GM19193 (cell line): ENCODE data around the gene ASB16.

ENCODE experiments used
- POLR2A ChIP-seq: IDR thresholded peaks from 4 replicates; pipeline ENCODE4 v1.6.1; 2011; ENCODE audit not compliant: insufficient read depth, insufficient read length; ENCODE audit errors: extremely low read depth

ASB16 gene

DNA sequence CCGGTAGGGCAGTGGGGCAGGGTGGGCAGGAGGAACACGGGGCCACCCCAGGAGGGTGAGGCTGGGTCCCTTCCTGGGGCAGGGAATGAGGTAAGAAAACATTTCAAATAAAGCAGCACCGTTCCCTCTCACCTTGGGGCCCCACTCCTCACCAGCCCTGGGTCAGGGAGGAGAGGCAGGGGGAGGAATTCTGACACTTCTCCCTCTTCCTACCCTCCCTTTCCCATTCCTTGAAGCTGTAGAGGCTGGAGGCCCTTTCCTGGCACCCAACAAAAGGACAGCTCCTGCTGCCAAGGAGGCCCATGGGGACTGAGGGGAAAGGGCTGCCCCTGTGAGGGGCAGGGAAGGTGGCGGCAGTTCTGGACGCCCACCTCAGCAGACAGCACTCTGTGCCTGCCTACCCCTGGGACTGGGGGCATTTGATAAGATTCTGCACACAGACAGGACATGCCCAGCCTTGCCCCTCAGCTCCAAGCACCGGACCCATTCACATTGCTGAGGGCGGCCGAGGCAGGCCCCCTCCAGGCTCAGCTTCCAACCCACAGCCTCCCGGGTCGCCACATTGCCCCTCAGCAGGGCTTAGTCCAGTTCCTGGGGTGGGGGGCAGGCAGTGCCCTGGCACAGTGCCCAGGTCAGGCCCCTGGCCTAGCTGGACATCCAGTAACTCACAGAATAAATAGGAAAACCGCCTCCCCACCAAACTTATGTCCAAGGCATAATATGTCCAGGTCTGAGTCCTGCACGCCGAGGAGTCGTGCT, 23.0 kb downstream of the ASB16 start:
- no peak for TF ChIP-seq POLR2A

DNA sequence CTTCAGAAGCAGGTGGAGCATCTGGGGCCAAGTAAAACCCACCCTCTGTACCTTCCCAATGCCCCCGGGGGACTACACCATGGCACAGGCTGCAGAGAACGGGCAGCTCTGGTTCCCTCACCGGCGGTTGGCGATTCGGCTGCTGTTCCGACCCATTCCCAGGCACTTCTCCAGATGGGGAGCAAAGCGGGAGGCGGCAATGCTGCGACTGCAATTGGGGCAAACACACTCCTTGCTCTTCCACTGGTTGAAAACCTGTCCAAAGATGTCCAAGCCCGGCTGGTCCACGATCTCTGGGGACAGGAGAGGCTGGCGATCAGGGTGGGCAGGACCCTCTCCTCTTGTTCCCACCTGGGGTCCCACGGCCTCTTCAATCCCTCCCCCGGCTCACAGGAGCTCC, 26.6 kb downstream of the ASB16 start:
- no peak for TF ChIP-seq POLR2A

DNA sequence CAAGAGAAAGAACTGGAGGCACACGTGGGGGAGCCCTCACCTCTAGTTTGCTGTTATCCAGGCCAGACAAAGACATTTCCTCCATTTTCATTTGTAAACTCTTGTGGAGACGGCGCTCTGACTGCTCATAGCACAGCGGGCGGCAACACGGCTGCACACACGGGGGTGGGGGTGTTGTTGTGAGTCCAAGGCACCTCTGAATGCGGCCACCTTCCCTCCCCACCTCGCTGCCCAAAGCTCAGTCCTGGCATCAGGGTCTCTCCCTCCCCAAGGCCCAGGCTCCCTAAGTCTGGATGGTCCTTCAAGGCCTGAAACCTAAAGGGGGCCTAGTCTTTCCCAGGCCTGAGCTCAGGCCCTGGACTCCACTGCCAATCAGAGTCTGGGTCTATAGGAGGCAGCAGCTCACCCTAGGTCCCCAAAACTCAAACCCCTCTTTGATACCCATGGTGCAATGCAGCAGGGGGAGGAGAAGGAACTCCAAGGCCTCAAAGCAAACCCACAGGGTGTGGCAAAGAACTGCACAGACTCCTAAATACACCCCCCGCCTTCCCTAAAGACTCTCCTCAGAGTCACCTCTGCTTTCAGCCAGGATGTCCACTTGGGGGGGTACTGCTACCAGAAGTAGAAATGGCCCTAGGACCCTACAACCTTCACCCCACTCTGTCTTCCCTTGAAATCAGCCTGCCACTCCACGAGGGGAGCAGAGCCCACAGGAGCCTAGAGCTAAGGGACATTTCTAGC, 27.6 kb downstream of the ASB16 start:
- no peak for TF ChIP-seq POLR2A

DNA sequence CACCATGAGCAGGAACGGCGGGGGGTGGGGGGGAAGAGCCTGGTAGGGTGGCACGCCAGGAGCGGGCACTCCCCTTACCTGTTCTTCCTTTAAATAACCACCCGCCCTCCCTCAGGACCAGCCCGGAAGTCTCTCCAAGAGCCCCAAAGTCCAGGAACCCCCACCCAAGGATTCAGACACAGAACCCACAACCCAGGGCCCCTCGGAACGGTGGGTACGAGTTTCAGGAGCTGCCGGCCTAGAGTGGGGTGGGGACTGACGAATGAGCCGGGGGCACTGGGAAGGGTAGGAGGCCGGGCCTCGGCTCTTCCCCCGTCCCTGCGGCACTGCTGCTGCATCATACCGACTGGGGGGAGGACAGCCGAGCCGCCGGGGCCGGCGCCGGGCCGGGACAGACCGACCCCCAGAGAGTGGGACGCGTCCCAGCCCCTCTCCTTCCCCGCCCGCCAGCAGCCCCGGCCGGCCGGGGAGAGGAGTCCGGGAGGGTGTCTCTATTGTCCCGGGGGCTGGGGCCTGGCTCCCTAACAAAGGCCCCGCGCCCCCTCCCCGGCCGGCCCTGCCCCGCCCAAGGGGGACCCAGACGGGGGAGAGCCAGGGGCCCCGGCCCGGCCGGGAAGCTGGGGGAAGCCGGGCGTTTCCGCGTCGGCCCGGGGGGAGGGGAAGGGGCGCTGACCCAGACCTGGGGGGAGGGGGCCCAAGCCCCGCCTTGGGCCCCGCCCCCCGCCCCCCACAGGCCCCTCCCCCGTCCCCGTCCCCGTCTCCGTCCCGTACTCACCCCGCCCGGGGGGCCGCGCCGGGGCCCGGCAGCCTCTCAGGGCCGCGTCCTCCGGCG, 28.4 kb downstream of the ASB16 start:
- TF ChIP-seq POLR2A = no peak

DNA sequence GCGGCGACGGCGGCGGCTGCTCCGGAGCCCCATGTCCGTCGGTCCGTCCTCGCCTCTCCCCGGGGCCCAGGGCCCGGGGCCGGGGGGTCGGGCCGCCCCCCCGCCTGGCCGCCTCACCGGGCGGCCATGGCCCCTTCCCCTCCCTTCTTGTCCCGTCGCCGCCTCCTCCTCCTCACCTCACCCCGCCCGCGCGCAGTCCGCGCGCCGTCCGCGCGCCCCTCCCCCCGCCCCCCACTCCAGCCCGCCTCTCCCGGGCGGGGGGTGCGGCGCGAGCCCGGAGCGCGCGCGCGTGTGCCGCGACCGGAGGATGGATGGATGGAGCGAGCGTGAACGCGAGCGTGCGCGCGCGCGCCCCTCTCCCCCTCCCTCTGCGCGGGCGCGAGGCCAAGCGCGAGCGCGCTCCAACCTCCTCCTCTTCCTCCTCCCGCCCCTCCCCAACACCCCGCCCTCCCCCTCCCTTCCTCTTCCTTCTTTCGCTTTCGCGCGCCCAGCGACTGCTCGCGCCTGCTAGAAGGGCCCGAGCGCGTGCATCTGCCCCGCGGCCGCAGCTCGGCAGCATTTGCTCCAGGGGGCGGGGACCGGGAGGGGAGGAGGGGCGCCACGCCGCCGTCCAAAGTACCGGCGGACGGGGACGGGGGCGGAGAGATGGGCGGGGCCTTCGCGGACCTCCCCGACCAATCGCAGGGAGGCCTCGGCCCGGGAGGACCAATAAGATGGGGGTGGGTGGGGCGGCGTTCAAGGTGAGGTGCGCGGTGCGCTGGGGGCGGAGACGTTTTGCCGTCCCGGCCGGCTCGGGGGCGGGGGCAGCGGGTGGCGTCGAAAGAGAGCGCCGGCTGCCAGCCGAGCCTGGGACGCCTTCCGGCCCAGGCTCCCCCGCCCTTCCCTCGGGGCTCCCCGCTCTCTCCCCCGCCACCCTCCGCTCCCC, 29.3 kb downstream of the ASB16 start, which contains the start of gene ATXN7L3:
Gene ATXN7L3, minus strand, starts transcription at position 332 of the 925 bp plus-strand sequence. CDS start 1,814 bp downstream, outside the sequence.
- TF ChIP-seq POLR2A = peak; percentile 55

DNA sequence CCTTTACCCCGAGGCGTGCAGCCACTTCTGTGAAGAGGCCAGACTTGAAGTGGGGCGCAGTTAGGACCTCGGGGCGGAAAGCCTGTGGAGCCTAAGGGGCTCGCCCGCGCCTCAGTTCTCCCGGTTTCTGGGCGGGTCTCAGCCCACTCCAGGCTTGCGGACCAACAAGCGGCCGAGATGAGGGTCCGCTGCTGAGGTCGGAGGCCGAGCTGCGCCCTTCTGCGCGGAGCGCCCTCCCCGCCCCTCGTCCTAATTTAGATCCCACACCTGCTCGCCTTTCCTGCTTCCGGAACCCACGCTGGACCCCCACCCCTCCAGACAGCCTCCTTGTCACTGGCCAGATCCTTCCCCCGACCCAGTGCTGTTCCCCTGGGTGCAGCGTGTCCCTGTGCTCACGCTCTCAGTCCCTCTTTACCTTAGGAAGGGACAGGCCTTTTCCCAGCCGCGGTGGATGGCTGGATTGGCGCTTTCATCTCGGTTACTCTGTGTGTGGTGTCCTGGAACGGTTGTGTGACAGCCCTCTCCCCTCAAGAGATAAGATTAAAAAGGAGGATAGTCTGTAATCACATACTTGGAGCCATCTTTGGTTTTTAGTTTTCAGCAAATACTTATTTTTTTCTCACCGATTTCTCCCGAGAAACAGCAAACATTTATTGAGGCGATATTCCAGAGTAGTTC, 30.1 kb downstream of the ASB16 start:
- peak; percentile 69 for TF ChIP-seq POLR2A

DNA sequence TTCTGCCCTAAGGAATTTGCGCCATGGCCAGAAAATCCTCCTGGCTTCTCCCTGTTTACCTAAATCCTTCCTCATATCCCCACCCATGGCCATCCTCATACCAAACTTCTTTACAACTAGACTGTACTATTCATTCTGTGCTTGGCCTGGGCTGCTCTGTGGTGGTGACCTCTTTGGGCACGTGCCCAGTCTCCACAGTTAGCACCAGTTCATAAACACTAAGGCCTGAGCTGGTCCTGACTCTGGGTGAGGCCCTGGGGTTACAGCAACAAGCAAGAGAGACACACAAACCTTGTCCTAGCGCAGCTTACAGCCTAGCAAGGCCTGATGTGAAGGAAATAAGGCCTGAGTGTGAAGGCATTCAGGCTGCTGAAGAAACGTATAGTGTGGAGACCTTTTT, 32.3 kb downstream of the ASB16 start:
- TF ChIP-seq POLR2A = no peak

DNA sequence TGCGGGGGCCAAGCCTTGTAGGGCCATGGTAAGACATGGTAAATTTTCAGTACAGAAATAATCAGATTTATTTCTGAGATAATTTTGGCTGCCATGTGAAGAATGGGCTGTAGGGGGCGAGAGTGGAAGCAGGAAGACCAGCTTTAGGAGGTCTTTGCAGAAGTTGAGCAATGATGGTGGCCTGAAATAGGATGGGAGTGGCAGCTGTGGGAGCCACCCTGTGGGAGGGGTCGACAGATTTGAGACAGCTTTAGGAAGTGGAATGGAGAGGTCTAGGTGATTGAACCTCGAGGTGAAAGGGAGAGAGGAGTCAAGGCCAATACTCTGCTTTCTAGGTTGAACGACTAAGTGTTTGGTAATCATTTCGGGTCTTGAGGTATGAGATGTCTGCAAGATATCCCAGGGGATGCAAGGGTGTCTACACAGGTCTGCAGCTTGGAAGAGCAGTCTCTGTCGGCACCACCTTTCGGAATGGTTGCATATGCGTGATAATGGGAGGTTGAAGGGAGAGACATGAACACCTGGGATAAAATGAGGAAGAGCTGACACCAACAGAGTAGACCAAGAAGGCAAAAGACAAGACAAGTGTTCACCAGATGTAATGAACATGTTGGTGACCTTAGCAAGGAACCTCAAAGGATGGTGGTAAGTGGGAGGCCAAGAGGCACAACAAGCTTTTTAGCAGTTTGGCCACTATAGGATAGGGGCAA, 33.4 kb downstream of the ASB16 start:
- TF ChIP-seq POLR2A = no peak

DNA sequence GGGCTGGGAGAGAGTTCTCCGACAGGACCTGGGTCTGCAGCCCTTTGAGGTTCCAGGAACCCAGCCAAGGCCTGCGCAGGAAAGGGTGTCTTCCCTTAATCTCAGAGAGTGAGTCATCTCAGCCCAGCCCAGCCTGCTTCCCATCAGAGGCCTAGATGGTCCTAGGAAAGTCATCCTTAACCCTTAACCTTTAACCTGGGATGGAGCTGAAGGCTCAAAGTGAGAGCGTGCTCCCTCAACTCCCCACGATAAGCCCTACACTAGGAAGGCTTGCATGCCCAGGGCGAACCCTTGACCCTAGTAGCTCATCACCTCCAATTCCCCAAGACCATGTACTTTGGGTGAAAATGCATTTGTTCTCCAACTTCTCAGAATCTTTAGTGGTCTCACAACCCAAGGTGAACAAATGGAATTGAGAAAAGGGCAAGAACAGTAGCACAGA, 34.0 kb downstream of the ASB16 start:
- no peak for TF ChIP-seq POLR2A

DNA sequence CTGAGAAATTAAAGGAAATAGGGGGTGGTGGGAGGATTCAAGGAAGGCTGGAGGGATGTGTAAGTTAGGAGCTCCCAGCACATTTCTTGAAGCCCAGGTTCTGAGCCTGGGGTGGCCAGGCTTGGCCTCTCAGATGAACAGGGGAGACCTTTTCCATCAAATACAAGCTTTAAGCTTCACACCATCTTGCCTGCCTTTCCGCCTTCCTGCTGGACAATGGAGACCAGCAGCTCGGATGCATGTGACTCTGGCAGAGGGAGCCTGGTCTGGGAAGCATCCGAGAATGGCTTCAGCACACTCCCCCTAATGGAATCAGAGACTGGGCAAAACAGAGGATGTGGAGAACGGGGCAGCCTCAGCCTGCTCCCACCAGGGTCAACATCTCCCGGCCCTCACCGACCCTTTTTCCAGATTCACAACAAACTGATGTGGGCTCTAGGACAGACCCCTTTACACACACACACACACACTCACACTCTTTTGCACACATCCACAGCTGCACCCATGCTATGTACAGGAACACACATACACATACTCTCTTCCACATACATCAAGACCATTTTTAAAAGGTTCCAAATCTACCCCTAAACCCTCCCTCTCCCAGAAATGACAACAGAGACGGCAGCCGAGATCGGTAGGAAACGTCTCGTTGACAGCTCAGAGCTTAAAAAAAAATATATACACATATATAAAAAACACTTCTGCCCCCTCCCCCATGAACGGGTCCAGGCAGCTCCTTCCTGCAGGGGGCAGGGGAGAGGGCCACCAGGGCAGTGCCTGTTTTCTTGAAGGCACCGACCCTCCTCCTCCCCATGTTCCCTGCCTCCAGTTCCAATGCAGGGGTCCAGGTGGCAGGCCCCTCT, 35.7 kb downstream of the ASB16 start:
- no peak for TF ChIP-seq POLR2A

DNA sequence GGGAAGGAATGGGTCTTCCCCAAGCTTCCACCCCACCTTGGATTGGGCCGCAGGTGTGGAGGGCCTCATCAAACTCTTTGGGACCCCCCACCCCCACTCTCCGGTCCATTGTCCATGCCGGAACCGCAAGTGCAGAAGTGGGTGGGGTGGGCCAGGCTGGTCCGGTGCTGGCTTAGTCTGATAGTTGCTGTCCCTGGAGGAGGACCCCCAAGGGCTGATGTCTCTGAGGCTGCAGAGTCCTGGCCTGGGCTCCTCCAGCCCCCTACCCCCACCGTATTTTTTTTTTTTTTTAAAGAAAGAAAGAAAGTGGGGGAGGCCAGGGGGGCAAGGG, 36.3 kb downstream of the ASB16 start:
- TF ChIP-seq POLR2A = no peak

DNA sequence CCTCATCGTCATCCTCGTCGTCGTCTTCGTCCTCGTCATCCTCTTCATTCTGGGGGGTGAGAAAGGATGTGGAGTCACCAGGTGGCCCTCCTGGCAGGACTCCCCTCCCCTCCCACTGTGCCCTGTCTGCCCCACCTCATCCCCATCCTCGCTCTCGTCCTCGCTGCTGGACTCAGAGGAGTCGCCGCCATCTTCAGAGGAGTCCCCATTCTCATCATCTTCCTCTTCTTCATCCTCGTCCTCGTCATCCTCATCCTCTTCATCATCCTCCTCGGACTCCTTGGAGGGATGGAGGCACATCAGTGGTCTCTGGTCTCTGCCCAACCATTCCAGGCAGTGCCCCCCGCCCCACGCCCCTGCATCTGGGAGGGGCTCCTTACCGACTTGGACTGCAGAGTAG, 36.8 kb downstream of the ASB16 start:
- TF ChIP-seq POLR2A = no peak
